Measurements from ENCODE around the gene POLR3G. TPM values are rescaled to one million over a fixed set of nuclear protein-coding genes. Genes with fewer than 3 reads are reported as not detected.

The POLR3G gene, protein sequence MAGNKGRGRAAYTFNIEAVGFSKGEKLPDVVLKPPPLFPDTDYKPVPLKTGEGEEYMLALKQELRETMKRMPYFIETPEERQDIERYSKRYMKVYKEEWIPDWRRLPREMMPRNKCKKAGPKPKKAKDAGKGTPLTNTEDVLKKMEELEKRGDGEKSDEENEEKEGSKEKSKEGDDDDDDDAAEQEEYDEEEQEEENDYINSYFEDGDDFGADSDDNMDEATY
- total RNA-seq (2021; ENCODE audit: unreplicated experiment) (23.4 TPM), Bru-seq, nascent RNA (percentile 68 among the genes with signal in this experiment), BruChase-seq, experiment 1, labeled RNA remaining after a 2-hour chase (percentile 84 among the genes with signal in this experiment), BruChase-seq, experiment 2, labeled RNA remaining after a 6-hour chase (percentile 85 among the genes with signal in this experiment)
- polyA plus RNA-seq (2012; ENCODE audit: insufficient read length): 13.6 TPM
- long read RNA-seq, transcript POLR3G-201 (8 exons, 3,285 nt): major isoform, 12 of 38 reads
- long read RNA-seq, transcript POLR3G-204 (8 exons, 3,251 nt): minor isoform, 8 of 38 reads
- long read RNA-seq, partial matches to known transcripts: 8 of 38 reads
- long read RNA-seq, other reads (novel, unspliced or antisense): 10 of 38 reads

DNA sequence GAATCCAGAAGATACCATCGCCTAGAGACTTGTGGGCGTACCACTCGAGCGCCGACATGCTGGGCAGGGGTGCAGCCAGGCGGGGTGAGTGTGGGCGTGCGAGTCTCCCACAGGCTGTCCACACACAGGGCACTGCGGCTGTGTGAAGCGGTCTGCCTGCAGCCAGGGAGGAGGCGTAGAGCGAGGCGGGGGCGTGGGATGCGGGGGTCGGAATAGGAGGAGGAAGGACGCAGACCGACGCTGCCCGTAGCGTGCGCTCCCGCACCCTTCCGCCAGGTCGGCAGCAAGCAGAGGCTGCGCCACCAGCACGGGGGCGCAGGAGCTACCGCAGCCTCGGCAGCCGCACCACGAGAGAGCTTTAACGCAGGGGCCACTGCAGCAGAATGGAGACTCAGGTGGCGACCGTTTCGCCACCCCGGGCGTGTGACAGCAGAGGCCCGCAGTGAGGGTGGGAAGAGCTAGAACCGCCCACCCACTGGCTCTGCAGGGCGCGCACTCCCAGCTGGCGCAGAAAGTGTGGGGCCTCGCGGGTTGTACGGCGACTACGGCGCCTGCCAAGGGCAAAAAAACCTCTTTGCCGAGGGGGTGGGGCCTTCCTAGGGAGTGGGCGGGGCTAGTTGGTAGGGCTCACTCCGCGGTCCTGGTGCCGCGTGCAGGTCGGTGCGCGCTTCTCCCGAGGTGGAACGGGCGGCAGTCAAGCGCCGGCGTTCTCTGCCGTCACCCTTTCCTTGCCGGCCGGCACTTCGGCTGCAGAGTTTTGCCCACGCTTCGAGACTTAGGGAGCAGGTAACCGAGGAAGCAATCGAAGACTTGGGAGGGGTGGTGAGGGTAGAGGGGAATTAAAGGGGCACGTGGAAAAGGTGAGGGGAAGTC is at the start of gene POLR3G, which contains the start of gene MBLAC2:
TSS of gene POLR3G (plus strand) at position 630 of the 873 bp plus-strand sequence. CDS start 10,704 bp downstream, outside the sequence.
TSS of gene MBLAC2 (minus strand) at position 537 of the 873 bp plus-strand sequence. CDS start at position 58, 479 bp downstream.
- Histone ChIP-seq H3K27me3 (ENCODE audit: control insufficient read depth, insufficient read depth, low read length) (no peaks in the 10 kb centered on the region), H3K4me3 (ENCODE audit: low read depth in 2 of 2, low read length in 2 of 2) (peak within 1 kb of the TSS; percentile 86 to 89), H3K36me3 (ENCODE audit: control insufficient read depth, insufficient read depth, low read length) (no peaks in the 10 kb centered on the region; the same call in 1 of the 2 replicates), H3K4me1 (ENCODE audit: control insufficient read depth, insufficient read depth, low read length) (peaks cover 19% of the 10 kb centered on the region), H3K27ac (ENCODE audit: low read length) (peak within 1 kb of the TSS; percentile 91), H3K9me3 (ENCODE audit: control insufficient read depth, insufficient read depth, low read depth, low read length) (no peaks in the 10 kb centered on the region)
- BruUV-seq (replicated peaks): no TSS peak
- in situ Hi-C loops (cut with HindIII; ENCODE audit: low pct_unique_long_range_greater_than_20kb, low sequenced_read_pairs) (no loop called here), intact Hi-C loops (cut with micrococcal nuclease; ENCODE audit: unreplicated experiment) (no loop called here)
- POLR2A ChIA-PET: no interaction called here
- ATAC-seq (peak; percentile 95), DNase-seq (ENCODE audit: low read depth, low spot score) (peak; percentile 83)
- CTCF ChIA-PET: no interaction called here
- TF ChIP-seq CTCF (IDR thresholded peaks at IDR 0.05) (peak; percentile 39), SIN3A (IDR thresholded peaks at IDR 0.05; ENCODE audit: borderline replicate concordance, insufficient read depth, low read depth, low read length) (no peak; the same call in 1 of the 2 replicates), POLR2AphosphoS5 (IDR thresholded peaks at IDR 0.05; ENCODE audit: low read depth, low read length) (peak; percentile 88), TCF7L2 (IDR thresholded peaks at IDR 0.05; ENCODE audit: low read depth, low read length) (0 out of 2 replicates have a peak, but pooled peaks have one; percentile 37)
- TF ChIP-seq, protein P1, sequence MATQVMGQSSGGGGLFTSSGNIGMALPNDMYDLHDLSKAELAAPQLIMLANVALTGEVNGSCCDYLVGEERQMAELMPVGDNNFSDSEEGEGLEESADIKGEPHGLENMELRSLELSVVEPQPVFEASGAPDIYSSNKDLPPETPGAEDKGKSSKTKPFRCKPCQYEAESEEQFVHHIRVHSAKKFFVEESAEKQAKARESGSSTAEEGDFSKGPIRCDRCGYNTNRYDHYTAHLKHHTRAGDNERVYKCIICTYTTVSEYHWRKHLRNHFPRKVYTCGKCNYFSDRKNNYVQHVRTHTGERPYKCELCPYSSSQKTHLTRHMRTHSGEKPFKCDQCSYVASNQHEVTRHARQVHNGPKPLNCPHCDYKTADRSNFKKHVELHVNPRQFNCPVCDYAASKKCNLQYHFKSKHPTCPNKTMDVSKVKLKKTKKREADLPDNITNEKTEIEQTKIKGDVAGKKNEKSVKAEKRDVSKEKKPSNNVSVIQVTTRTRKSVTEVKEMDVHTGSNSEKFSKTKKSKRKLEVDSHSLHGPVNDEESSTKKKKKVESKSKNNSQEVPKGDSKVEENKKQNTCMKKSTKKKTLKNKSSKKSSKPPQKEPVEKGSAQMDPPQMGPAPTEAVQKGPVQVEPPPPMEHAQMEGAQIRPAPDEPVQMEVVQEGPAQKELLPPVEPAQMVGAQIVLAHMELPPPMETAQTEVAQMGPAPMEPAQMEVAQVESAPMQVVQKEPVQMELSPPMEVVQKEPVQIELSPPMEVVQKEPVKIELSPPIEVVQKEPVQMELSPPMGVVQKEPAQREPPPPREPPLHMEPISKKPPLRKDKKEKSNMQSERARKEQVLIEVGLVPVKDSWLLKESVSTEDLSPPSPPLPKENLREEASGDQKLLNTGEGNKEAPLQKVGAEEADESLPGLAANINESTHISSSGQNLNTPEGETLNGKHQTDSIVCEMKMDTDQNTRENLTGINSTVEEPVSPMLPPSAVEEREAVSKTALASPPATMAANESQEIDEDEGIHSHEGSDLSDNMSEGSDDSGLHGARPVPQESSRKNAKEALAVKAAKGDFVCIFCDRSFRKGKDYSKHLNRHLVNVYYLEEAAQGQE (IDR thresholded peaks at IDR 0.05; ENCODE audit: insufficient read depth in 1 of 2, low read depth in 2 of 2, low read length in 1 of 2): no peak

DNA sequence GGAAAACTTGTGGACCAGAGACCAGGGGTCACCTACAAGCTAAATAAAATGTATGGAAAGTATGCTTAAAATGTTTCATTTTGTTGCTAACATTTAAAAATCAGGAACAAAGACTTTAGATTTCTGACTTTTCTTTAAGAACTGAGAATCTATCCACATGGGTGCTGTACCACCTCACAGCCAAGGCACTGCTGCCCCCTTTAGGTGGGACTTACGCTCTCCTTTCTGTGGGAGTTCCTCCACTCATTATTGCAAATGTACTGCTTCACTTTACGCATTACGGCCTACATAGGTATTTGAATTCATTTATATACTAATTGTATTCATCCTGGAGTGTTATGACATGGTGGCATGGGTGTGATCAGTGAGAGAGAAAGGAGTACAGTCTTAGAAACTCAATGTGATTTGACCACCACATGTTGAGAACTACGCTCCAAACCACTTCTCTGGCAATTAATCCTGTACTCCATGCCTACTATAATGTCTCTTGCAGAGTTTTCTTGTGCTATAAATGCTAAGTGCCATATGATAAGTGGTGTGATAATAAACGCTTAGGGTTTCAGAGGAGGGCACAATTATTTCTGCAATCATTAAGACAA is 40.4 kb upstream of the POLR3G start:
- CTCF ChIA-PET: interaction anchor here (0.6 kb wide), 1 partner anchor 21 kb away, joined by 4 read pairs; no protein-coding TSS in a partner anchor
- no TSS peak for BruUV-seq (replicated peaks)
- no peaks in the 10 kb centered on the region for H3K9me3 ChIP-seq (ENCODE audit: control insufficient read depth, insufficient read depth, low read depth, low read length)
- in situ Hi-C loops (cut with HindIII; ENCODE audit: low pct_unique_long_range_greater_than_20kb, low sequenced_read_pairs) (no loop called here), intact Hi-C loops (cut with micrococcal nuclease; ENCODE audit: unreplicated experiment) (loop anchor here (10.0 kb wide), 1 partner anchor 171 kb away; no protein-coding TSS in a partner anchor)
- peak; percentile 84 for ATAC-seq
- H3K27ac ChIP-seq (ENCODE audit: low read length): no peak overlapping the region
- H3K4me1 ChIP-seq (ENCODE audit: control insufficient read depth, insufficient read depth, low read length): no peaks in the 10 kb centered on the region
- TF ChIP-seq TCF7L2 (IDR thresholded peaks at IDR 0.05; ENCODE audit: low read depth, low read length): no peak
- TF ChIP-seq, protein P1 (IDR thresholded peaks at IDR 0.05; ENCODE audit: insufficient read depth in 1 of 2, low read depth in 2 of 2, low read length in 1 of 2): no peak
- TF ChIP-seq SIN3A (IDR thresholded peaks at IDR 0.05; ENCODE audit: borderline replicate concordance, insufficient read depth, low read depth, low read length): no peak
- no peak for TF ChIP-seq POLR2AphosphoS5 (IDR thresholded peaks at IDR 0.05; ENCODE audit: low read depth, low read length)
- TF ChIP-seq CTCF (IDR thresholded peaks at IDR 0.05): peak; percentile 83
- DNase-seq (ENCODE audit: low read depth, low spot score): no peak
- POLR2A ChIA-PET: no interaction called here
- H3K4me3 ChIP-seq (ENCODE audit: low read depth in 2 of 2, low read length in 2 of 2): no peak overlapping the region
- peaks cover 8% of the 10 kb centered on the region for H3K27me3 ChIP-seq (ENCODE audit: control insufficient read depth, insufficient read depth, low read length)
- H3K36me3 ChIP-seq (ENCODE audit: control insufficient read depth, insufficient read depth, low read length): no peaks in the 10 kb centered on the region
